Measurements from ENCODE around the gene BARX1. TPM values are rescaled to one million over a fixed set of nuclear protein-coding genes. Genes with fewer than 3 reads are reported as not detected.

Gene BARX1
- polyA plus RNA-seq, 10 donors, result 0.11 to 0.18 (median 0.16) TPM; not detected in 6

Other genes starting within 250 kb of the BARX1 start
- gene PTPDC1, start 129.1 kb upstream of the BARX1 start, polyA plus RNA-seq (ENCODE audit: insufficient read length in 10 of 10), result 10 to 100 TPM in 2 of 10 donors, 1 to 10 TPM in 8; 5.0 to 11.1 (median 8.3) TPM